Stomach (tissue), 9 donors: ENCODE data around the gene SRSF1. TPM values are rescaled to one million over a fixed set of nuclear protein-coding genes. Genes with fewer than 3 reads are reported as not detected.

Experiments used
- DNase-seq, 2 donors: peaks; one replicate each; pipeline versions ENCODE4 v3.0.0 to v3.0.0-alpha.2; 2013 to 2019
- H3K27ac ChIP-seq, 5 donors: fragments of 200-600 bp in 4 of 5; sonication (generic) in 4 of 5; one replicate each; pipeline ENCODE4 v1.5.1; 2013 to 2019; ENCODE audit warnings: mild to moderate bottlenecking in 1 of 5, moderate library complexity in 1 of 5
- H3K27me3 ChIP-seq, 3 donors: fragments of 200-600 bp; sonication (generic); one replicate each; pipeline ENCODE4 v1.5.1; 2017 to 2019; ENCODE audit warnings: mixed run types in 1 of 3
- H3K36me3 ChIP-seq, 4 donors: fragments of 200-600 bp; sonication (generic); 1 replicate in 3 of 4; 2 replicates in 1 of 4; pipeline ENCODE4 v1.5.1; 2016 to 2019
- H3K4me1 ChIP-seq, 4 donors: fragments of 200-600 bp; sonication (generic); one replicate each; pipeline ENCODE4 v1.5.1; 2016 to 2019
- H3K4me3 ChIP-seq, 4 donors: fragments of 200-600 bp; sonication (generic) in 3 of 4; one replicate each; pipeline ENCODE4 v1.5.1; 2016 to 2019; ENCODE audit warnings: mild to moderate bottlenecking in 1 of 4
- H3K9me3 ChIP-seq, 4 donors: fragments of 200-600 bp; sonication (generic); one replicate each; pipeline ENCODE4 v1.5.1; 2016 to 2019
- CTCF ChIP-seq, 7 experiments: fragments of 450-650 bp in 4 of 7; fragments of 200-600 bp in 3 of 7; sonication (generic) in 3 of 7; IDR thresholded peaks; one replicate each; pipeline ENCODE4 v1.5.1; 2016 to 2019; ENCODE audit warnings: antibody characterized with exemption in 7 of 7, control low read depth in 2 of 7, mild to moderate bottlenecking in 1 of 7
- EP300 ChIP-seq: sonication (generic); formaldehyde crosslinking; IDR thresholded peaks from one replicate; pipeline ENCODE4 v1.6.1; 2017; ENCODE audit warnings: antibody characterized with exemption
- POLR2A ChIP-seq, 4 donors: fragments of 450-650 bp; IDR thresholded peaks; one replicate each; pipeline ENCODE4 v1.6.1; 2016; ENCODE audit warnings: antibody characterized with exemption in 4 of 4, control low read depth in 2 of 4, mild to moderate bottlenecking in 1 of 4, moderate library complexity in 1 of 4
- POLR2AphosphoS5 ChIP-seq, 3 donors: sonication (generic); formaldehyde crosslinking; IDR thresholded peaks; one replicate each; pipeline ENCODE4 v1.6.1; 2016; ENCODE audit warnings: antibody characterized with exemption in 3 of 3
- WGBS, 5 donors: extraction: QIAGEN DNeasy Blood & Tissue Kit in 3 of 5; methylation state at CpG; one replicate each; pipeline versions ENCODE4 v1.1.5 to v1.1.7; 2013 to 2018; 5-methylcytosine and 5-hydroxymethylcytosine counted together
- intact Hi-C: fragments of 100-400 bp; cut with DNase I; formaldehyde crosslinking; loops from one replicate; pipeline ENCODE4 v1.15.1; 2023; ENCODE audit warnings: low total_unique reads
- polyA plus RNA-seq, 3 donors: library from polyadenylated mRNA; stranded (reverse); fragments of 200-250 nt; gene quantifications; one replicate each; pipeline ENCODE4 v1.2.3, GENCODE V29; 2013
- total RNA-seq, 5 donors: library from RNA; depleted of rRNA; stranded (reverse); fragments of >200 nt; gene quantifications; one replicate each; pipeline versions ENCODE4 v1.1.0 to v1.2.3, GENCODE V29; 2014 to 2016
- donor health status: healthy with polysubstance abuse.
- donor health status: Bipolar disorder and iron deficiency.
- donor health status: healthy.

The SRSF1 gene
- total and polyA plus RNA-seq, 8 donors = 81.7 to 351 (median 171) TPM

GRCh38 chr17:58052945-58053715 is 46.1 kb upstream of the SRSF1 start:
- H3K9me3 ChIP-seq = no peaks in the 10 kb centered on the region
- WGBS, 5 donors = 65 to 74% (median 68%) methylated on average over 8 of the region's 8 CpGs
- intact Hi-C loops = no loop called here
- H3K4me1 ChIP-seq = no peaks in the 10 kb centered on the region
- no peaks in the 10 kb centered on the region for H3K27me3 ChIP-seq
- H3K36me3 ChIP-seq = no peaks in the 10 kb centered on the region
- no peak overlapping the region for H3K27ac ChIP-seq
- H3K4me3 ChIP-seq = no peak overlapping the region
- no peak for DNase-seq
- no peak for TF ChIP-seq CTCF (IDR thresholded peaks at IDR 0.05)
- no peak for TF ChIP-seq POLR2A (IDR thresholded peaks at IDR 0.05)
- TF ChIP-seq POLR2AphosphoS5 (IDR thresholded peaks at IDR 0.05) = no peak
- TF ChIP-seq EP300 = no peak

- TF ChIP-seq POLR2AphosphoS5 (IDR thresholded peaks at IDR 0.05) (no peak), CTCF (IDR thresholded peaks at IDR 0.05) (no peak), POLR2A (IDR thresholded peaks at IDR 0.05) (no peak), EP300 (no peak)
Observed at GRCh38 chr17:58052407-58052806, 45.4 kb upstream of the SRSF1 start.

GRCh38 chr17:58051468-58051867 is 44.4 kb upstream of the SRSF1 start:
- WGBS, 5 donors = 80 to 93% (median 90%) methylated on average over 1 of the region's 1 CpG
- H3K4me1 ChIP-seq = no peaks in the 10 kb centered on the region
- H3K27me3 ChIP-seq = peaks cover 0 to 5% (median 0%) of the 10 kb centered on the region in 3 donors
- DNase-seq = no peak
- TF ChIP-seq POLR2A (IDR thresholded peaks at IDR 0.05) (no peak), CTCF (IDR thresholded peaks at IDR 0.05) (no peak), EP300 (no peak), POLR2AphosphoS5 (IDR thresholded peaks at IDR 0.05) (no peak)
- H3K27ac ChIP-seq = no peak overlapping the region
- intact Hi-C loops = no loop called here
- H3K36me3 ChIP-seq = no peaks in the 10 kb centered on the region
- no peak overlapping the region for H3K4me3 ChIP-seq
- no peaks in the 10 kb centered on the region for H3K9me3 ChIP-seq

More at GRCh38 chr17:58052407-58052806, 45.4 kb upstream of the SRSF1 start:
- no peaks in the 10 kb centered on the region for H3K9me3 ChIP-seq
- no peaks in the 10 kb centered on the region for H3K4me1 ChIP-seq
- no peak overlapping the region for H3K27ac ChIP-seq
- DNase-seq = no peak
- H3K4me3 ChIP-seq = no peak overlapping the region
- no peaks in the 10 kb centered on the region for H3K36me3 ChIP-seq
- WGBS, 5 donors = 33 to 63% (median 47%) methylated on average over 1 of the region's 1 CpG
- intact Hi-C loops = no loop called here
- no peaks in the 10 kb centered on the region for H3K27me3 ChIP-seq

- H3K36me3 ChIP-seq = no peaks in the 10 kb centered on the region
- intact Hi-C loops = no loop called here
- H3K4me3 ChIP-seq = no peak overlapping the region
- peaks cover 0 to 5% (median 0%) of the 10 kb centered on the region in 3 donors for H3K27me3 ChIP-seq
- H3K4me1 ChIP-seq = no peaks in the 10 kb centered on the region
- whole genome bisulfite sequencing, 5 donors = 93 to 100% (median 96%) methylated on average over 2 of the region's 2 CpGs
- H3K9me3 ChIP-seq = no peaks in the 10 kb centered on the region
- TF ChIP-seq POLR2AphosphoS5 (IDR thresholded peaks at IDR 0.05) = no peak
- TF ChIP-seq CTCF (IDR thresholded peaks at IDR 0.05) = no peak
- no peak for TF ChIP-seq EP300
- no peak for TF ChIP-seq POLR2A (IDR thresholded peaks at IDR 0.05)
- DNase-seq = no peak
- H3K27ac ChIP-seq = no peak overlapping the region
Observed at GRCh38 chr17:58050966-58051365, 43.9 kb upstream of the SRSF1 start.
